DMS153 treated with DMSO at 0.1 percent for 48 hours (cell line): ENCODE results near the gene CRIP1.

Experiments used
- DNase-seq: peaks from one replicate; lab custom pipeline; 2025; ENCODE audit not compliant: unreplicated experiment; lab: John Stamatoyannopoulos, UW

Gene CRIP1

GRCh38 chr14:105503296-105503640, 16.6 kb downstream of the CRIP1 start:
- DNase-seq = no peak

- DNase-seq = no peak
Observed at GRCh38 chr14:105503935-105504692, 17.4 kb downstream of the CRIP1 start.

- no peak for DNase-seq
Observed at GRCh38 chr14:105505101-105505500, 18.4 kb downstream of the CRIP1 start.

GRCh38 chr14:105507247-105507646, 20.6 kb downstream of the CRIP1 start:
- no peak for DNase-seq

- DNase-seq = no peak
Observed at GRCh38 chr14:105508069-105508468, 21.4 kb downstream of the CRIP1 start.

GRCh38 chr14:105508601-105509000, 21.9 kb downstream of the CRIP1 start:
- no peak for DNase-seq

- no peak for DNase-seq
Observed at GRCh38 chr14:105517096-105517495, 30.4 kb downstream of the CRIP1 start.

- no peak for DNase-seq
Observed at GRCh38 chr14:105519946-105520698, 33.4 kb downstream of the CRIP1 start.

GRCh38 chr14:105525326-105525725, 38.6 kb downstream of the CRIP1 start:
- DNase-seq = no peak

- DNase-seq = no peak
Observed at GRCh38 chr14:105525861-105526775, 39.4 kb downstream of the CRIP1 start, which contains the start of gene TMEM121. Gene TMEM121, plus strand, starts transcription at chr14:105526583. Its CDS starts 2,252 bp downstream, at chr14:105528835.

- no peak for DNase-seq
Observed at GRCh38 chr14:105526776-105527380, 40.2 kb downstream of the CRIP1 start.

- no peak for DNase-seq
Observed at GRCh38 chr14:105527381-105527825, 40.7 kb downstream of the CRIP1 start.

GRCh38 chr14:105527826-105528585, 41.3 kb downstream of the CRIP1 start:
- no peak for DNase-seq

GRCh38 chr14:105528586-105529318, 42.1 kb downstream of the CRIP1 start:
- DNase-seq = no peak

- DNase-seq = no peak
Observed at GRCh38 chr14:105529319-105529568, 42.6 kb downstream of the CRIP1 start.

- DNase-seq = no peak
Observed at GRCh38 chr14:105529569-105530284, 43.0 kb downstream of the CRIP1 start.

GRCh38 chr14:105530285-105531087, 43.8 kb downstream of the CRIP1 start:
- no peak for DNase-seq
